IMR-90 (cell line): ENCODE measurements around the gene TENT4B. TPM values are rescaled to one million over a fixed set of nuclear protein-coding genes. Genes with fewer than 3 reads are reported as not detected.

Source experiments
- ATAC-seq: fragments of 200-7000 bp; cut with Tn5 transposase; 2 replicates; pipeline ENCODE4 v1.9.1; 2020; ENCODE audit warnings: low read depth, mild to moderate bottlenecking, moderate library complexity
- BruUV-seq: library from RNA; stranded (reverse); fragments of 400-500 nt; replicated peaks from 2 replicates; lab custom pipeline; 2021; lab: Mats Ljungman, UMichigan
- CTCF ChIA-PET: fragments of 300-600 bp; formaldehyde crosslinking; extraction: SDS; loops from one replicate; lab custom pipeline; 2021; ENCODE audit warnings: antibody characterized with exemption; lab: Yijun Ruan, JAX
- POLR2A ChIA-PET: fragments of 300-600 bp; sonication (Branson Sonifier 250); formaldehyde crosslinking; loops from one replicate; lab custom pipeline; 2022; ENCODE audit warnings: antibody characterized with exemption; ENCODE audit not compliant: unreplicated experiment; lab: Charles Lee
- DNase-seq: peaks from one replicate; pipeline ENCODE4 v3.0.0; 2013
- H2AFZ ChIP-seq: replicated peaks from 2 replicates; pipeline ENCODE3; 2013; ENCODE audit warnings: low read length, mild to moderate bottlenecking; ENCODE audit not compliant: poor library complexity
- H2AK5ac ChIP-seq: 2 replicates; pipeline ENCODE4 v1.6.1; 2013; ENCODE audit warnings: low read depth, low read length, inconsistent platforms
- H2AK9ac ChIP-seq: replicated peaks from 2 replicates; pipeline ENCODE3; 2013; ENCODE audit warnings: mild to moderate bottlenecking, low read depth, low read length, moderate library complexity; ENCODE audit not compliant: poor library complexity
- H2BK120ac ChIP-seq: 2 replicates; pipeline ENCODE4 v1.6.1; 2013; ENCODE audit warnings: low read depth, low read length, inconsistent platforms
- H2BK15ac ChIP-seq: 3 replicates; pipeline ENCODE4 v1.6.1; 2013; ENCODE audit warnings: low read depth, low read length, inconsistent platforms
- H2BK20ac ChIP-seq: 2 replicates; pipeline ENCODE4 v1.6.1; 2013; ENCODE audit warnings: low read depth, mild to moderate bottlenecking, inconsistent platforms, low read length, moderate library complexity
- H2BK5ac ChIP-seq: 2 replicates; pipeline ENCODE4 v1.6.1; 2013; ENCODE audit warnings: mild to moderate bottlenecking, low read depth, low read length, inconsistent platforms; ENCODE audit not compliant: poor library complexity, severe bottlenecking
- H3K14ac ChIP-seq: replicated peaks from 2 replicates; pipeline ENCODE4 v1.6.1; 2013; ENCODE audit warnings: low read depth, low read length, inconsistent platforms
- H3K18ac ChIP-seq: 2 replicates; pipeline ENCODE4 v1.6.1; 2013; ENCODE audit warnings: low read depth, low read length, control low read depth
- H3K23ac ChIP-seq: 2 replicates; pipeline ENCODE4 v1.6.1; 2013; ENCODE audit warnings: low read depth, low read length, inconsistent platforms
- H3K27ac ChIP-seq: 2 replicates; pipeline ENCODE4 v1.5.1; 2013; ENCODE audit warnings: mild to moderate bottlenecking, control low read depth, low read length; ENCODE audit not compliant: insufficient read depth
- H3K27me3 ChIP-seq: 2 replicates; pipeline ENCODE4 v1.6.1; 2013; ENCODE audit warnings: low read length; ENCODE audit not compliant: control insufficient read depth, insufficient read depth
- H3K36me3 ChIP-seq: 2 replicates; pipeline ENCODE4 v1.6.1; 2013; ENCODE audit warnings: low read length, mixed read lengths; ENCODE audit not compliant: control insufficient read depth, insufficient read depth
- H3K4ac ChIP-seq: 2 replicates; pipeline ENCODE4 v1.6.1; 2013; ENCODE audit warnings: low read depth, low read length, inconsistent platforms
- H3K4me1 ChIP-seq: 2 replicates; pipeline ENCODE4 v1.6.1; 2013; ENCODE audit warnings: low read length, mixed read lengths; ENCODE audit not compliant: control insufficient read depth, insufficient read depth
- H3K4me2 ChIP-seq: 2 replicates; pipeline ENCODE4 v1.6.1; 2013; ENCODE audit warnings: low read depth, mild to moderate bottlenecking, control low read depth, low read length, moderate library complexity
- H3K4me3 ChIP-seq: 2 replicates; pipeline ENCODE4 v1.5.1; 2013; ENCODE audit warnings: low read depth, mild to moderate bottlenecking, control low read depth, low read length, moderate library complexity; ENCODE audit not compliant: insufficient read depth
- H3K56ac ChIP-seq: 2 replicates; pipeline ENCODE4 v1.6.1; 2013; ENCODE audit warnings: low read length, inconsistent platforms; ENCODE audit not compliant: insufficient read depth; ENCODE audit errors: extremely low read depth
- H3K79me1 ChIP-seq, 2 experiments: 2 replicates each; pipeline ENCODE4 v1.6.1; 2013; ENCODE audit warnings: low read length in 2 of 2, inconsistent platforms in 1 of 2, low read depth in 1 of 2
- H3K9ac ChIP-seq: 2 replicates; pipeline ENCODE4 v1.6.1; 2013; ENCODE audit warnings: low read depth, low read length, control low read depth
- H3K9me1 ChIP-seq: 2 replicates; pipeline ENCODE4 v1.6.1; 2013; ENCODE audit warnings: low read length, inconsistent platforms; ENCODE audit not compliant: insufficient read depth
- H3K9me3 ChIP-seq: 2 replicates; pipeline ENCODE4 v1.6.1; 2013; ENCODE audit warnings: low read length; ENCODE audit not compliant: control insufficient read depth, insufficient read depth
- H4K20me1 ChIP-seq: 2 replicates; pipeline ENCODE4 v1.6.1; 2013; ENCODE audit warnings: low read length, inconsistent platforms; ENCODE audit not compliant: insufficient read depth
- H4K5ac ChIP-seq: 2 replicates; pipeline ENCODE4 v1.6.1; 2013; ENCODE audit warnings: mild to moderate bottlenecking, low read depth, low read length, control low read depth
- H4K8ac ChIP-seq, 2 experiments: 2 replicates each; pipeline ENCODE4 v1.6.1; 2013; ENCODE audit warnings: low read depth in 2 of 2, low read length in 2 of 2, control low read depth in 1 of 2, inconsistent platforms in 1 of 2
- H4K91ac ChIP-seq: 2 replicates; pipeline ENCODE4 v1.6.1; 2013; ENCODE audit warnings: low read depth, low read length, inconsistent platforms; ENCODE audit not compliant: insufficient read depth
- BHLHE40 ChIP-seq: fragments of 150-350 bp; IDR thresholded peaks from 2 replicates; pipeline ENCODE4 v1.6.1; 2016; ENCODE audit warnings: mild to moderate bottlenecking, low read depth, low read length
- CEBPB ChIP-seq: IDR thresholded peaks from 2 replicates; pipeline ENCODE4 v1.6.1; 2012; ENCODE audit warnings: low read depth, low read length, improper control_type of control experiment
- CHD1 ChIP-seq: IDR thresholded peaks from 2 replicates; pipeline ENCODE4 v1.6.1; 2012; ENCODE audit warnings: low read depth, low read length, improper control_type of control experiment
- CTCF ChIP-seq: conservative IDR thresholded peaks from 2 replicates; pipeline ENCODE4 v1.5.1; 2012; ENCODE audit warnings: mild to moderate bottlenecking, low read depth, low read length, improper control_type of control experiment
- ELK1 ChIP-seq: fragments of 150-350 bp; IDR thresholded peaks from 2 replicates; pipeline ENCODE4 v1.6.1; 2016; ENCODE audit warnings: low read depth, mild to moderate bottlenecking, low read length, moderate library complexity, borderline replicate concordance
- FOS ChIP-seq: fragments of 150-350 bp; IDR thresholded peaks from 2 replicates; pipeline ENCODE4 v1.6.1; 2016; ENCODE audit warnings: low read depth, low read length
- MAFK ChIP-seq: IDR thresholded peaks from 2 replicates; pipeline ENCODE4 v1.6.1; 2012; ENCODE audit warnings: low read depth, low read length, improper control_type of control experiment
- MAZ ChIP-seq: IDR thresholded peaks from 2 replicates; pipeline ENCODE4 v1.6.1; 2012; ENCODE audit warnings: low read depth, mild to moderate bottlenecking, low read length, improper control_type of control experiment, moderate library complexity, borderline replicate concordance
- MXI1 ChIP-seq: IDR thresholded peaks from 2 replicates; pipeline ENCODE4 v1.6.1; 2012; ENCODE audit warnings: low read depth, mild to moderate bottlenecking, low read length, moderate library complexity, borderline replicate concordance
- NFE2L2 ChIP-seq: fragments of 150-350 bp; IDR thresholded peaks from 2 replicates; pipeline ENCODE4 v1.6.1; 2016; ENCODE audit warnings: low read depth, mild to moderate bottlenecking, low read length
- POLR2A ChIP-seq: IDR thresholded peaks from 2 replicates; pipeline ENCODE4 v1.6.1; 2012; ENCODE audit warnings: mild to moderate bottlenecking, low read depth, low read length
- RAD21 ChIP-seq: IDR thresholded peaks from 2 replicates; pipeline ENCODE4 v1.6.1; 2012; ENCODE audit warnings: low read length, improper control_type of control experiment
- RCOR1 ChIP-seq: IDR thresholded peaks from 2 replicates; pipeline ENCODE4 v1.6.1; 2012; ENCODE audit warnings: mild to moderate bottlenecking, low read length, improper control_type of control experiment; ENCODE audit not compliant: insufficient replicate concordance
- RFX5 ChIP-seq: IDR thresholded peaks from 2 replicates; pipeline ENCODE4 v1.8.0; 2012; ENCODE audit warnings: low read depth, mild to moderate bottlenecking, low read length, moderate library complexity
- USF2 ChIP-seq: fragments of 150-350 bp; IDR thresholded peaks from 2 replicates; pipeline ENCODE4 v1.6.1; 2017; ENCODE audit warnings: mild to moderate bottlenecking, antibody characterized with exemption, low read length, low read depth
- WGBS, 2 experiments: methylation state at CpG; one replicate each; pipeline versions ENCODE4 v1.1.5 to v1.1.7; 2013; ENCODE audit warnings: missing lambda C conversion rate in 2 of 2; ENCODE audit not compliant: insufficient read length in 1 of 2; ENCODE audit errors: extremely low coverage in 2 of 2; 5-methylcytosine and 5-hydroxymethylcytosine counted together
- dilution Hi-C: fragments of 300-500 bp; cut with HindIII; formaldehyde crosslinking; loops from one replicate; pipeline ENCODE4 v1.14.3; 2018; ENCODE audit warnings: low sequenced_read_pairs; ENCODE audit not compliant: unreplicated experiment
- in situ Hi-C: fragments of 300-500 bp; cut with MboI; formaldehyde crosslinking; loops from 3 replicates; pipeline ENCODE4 v1.14.3; 2019; ENCODE audit warnings: low sequenced_read_pairs, inconsistent platforms, mixed read lengths
- intact Hi-C: fragments of 100-400 bp; cut with micrococcal nuclease; formaldehyde crosslinking; loops from 2 replicates; pipeline ENCODE4 v1.10.0; 2022
- polyA plus RNA-seq, 3 experiments: library from polyadenylated mRNA; depleted of rRNA; stranded (reverse); fragments of >200 nt; gene quantifications; 2 replicates each; pipeline ENCODE4 v1.2.3, GENCODE V29; 2012; ENCODE audit warnings: low replicate concordance in 1 of 3
- total RNA-seq: library from RNA; depleted of rRNA; stranded (reverse); fragments of >200 nt; gene quantifications from 2 replicates; pipeline ENCODE4 v1.2.3, GENCODE V29; 2012

The TENT4B gene
- total and polyA plus RNA-seq, 2 of the 4 experiments (the other 2 are of a cell fraction), result 4.1 to 7.0 TPM

- Histone ChIP-seq H3K9me1 (peaks cover 12% of the 10 kb centered on the region), H2BK20ac (peak overlapping the region; percentile 71), H4K91ac (peak overlapping the region; percentile 43), H4K20me1 (peaks cover 20% of the 10 kb centered on the region), H3K27me3 (no peaks in the 10 kb centered on the region), H3K4me1 (peaks cover 12% of the 10 kb centered on the region), H2AK5ac (no peak overlapping the region), H2BK15ac (peak overlapping the region; percentile 8; the same call in 2 of the 3 replicates), H2AFZ (no peak overlapping the region), H3K4me3 (no peak overlapping the region), H3K36me3 (no peaks in the 10 kb centered on the region), H3K79me1 (peaks cover 16 to 72% of the 10 kb centered on the region in 2 experiments), H3K4ac (peak overlapping the region; percentile 94; the same call in 1 of the 2 replicates), H2BK120ac (peak overlapping the region; percentile 74), H3K14ac (peak overlapping the region; percentile 74), H3K9me3 (no peaks in the 10 kb centered on the region), H3K4me2 (peak overlapping the region; percentile 77; the same call in 1 of the 2 replicates), H4K8ac (peak overlapping the region in 1 of 2 experiments; percentile 66; a peak in 3 of 4 replicates), H4K5ac (peak overlapping the region; percentile 67; the same call in 1 of the 2 replicates), H3K23ac (peak overlapping the region; percentile 72), H3K18ac (peak overlapping the region; percentile 69; the same call in 1 of the 2 replicates), H2BK5ac (peak overlapping the region; percentile 86), H3K56ac (no peak overlapping the region; the same call in 1 of the 2 replicates), H2AK9ac (no peak overlapping the region), H3K9ac (peak overlapping the region; percentile 71; the same call in 1 of the 2 replicates), H3K27ac (peak overlapping the region; percentile 77)
- no TSS peak for BruUV-seq
- in situ Hi-C loops, result loop anchor here (10.0 kb wide), 1 partner anchor 60 kb away; no protein-coding TSS in a partner anchor
- dilution Hi-C loops, result no loop called here
- ATAC-seq (peak; percentile 79), DNase-seq (peak; percentile 75)
- intact Hi-C loops, result no loop called here
- ChIA-PET CTCF (no interaction called here), POLR2A (no interaction called here)
- WGBS, 2 experiments, result 80% methylated on average over 1 of the region's 3 CpGs; no CpG with 5 or more reads in 1 of the 2 experiments
- TF ChIP-seq FOS (no peak), MXI1 (no peak), RCOR1 (no peak), MAZ (no peak), CHD1 (no peak), MAFK (no peak), RFX5 (no peak), USF2 (no peak), BHLHE40 (no peak), POLR2A (no peak), CTCF (no peak), NFE2L2 (no peak), CEBPB (no peak), RAD21 (no peak), ELK1 (no peak)
Observed at GRCh38 chr16:50185005-50185505, 31.9 kb downstream of the TENT4B start.
